Right atrium auricular region (tissue), 2 donors: Measurements from ENCODE around the gene HOXD8. TPM values are rescaled to one million over a fixed set of nuclear protein-coding genes. Genes with fewer than 3 reads are reported as not detected.
A peak's percentile ranks its signal among the peaks of the same experiment; 100 is the strongest.

Experiments
- DNase-seq: peaks from one replicate; pipeline ENCODE4 v3.0.0-alpha.2; 2019; ENCODE audit warnings: low spot score
- H3K27ac ChIP-seq, 2 donors: fragments of 200-600 bp; sonication (generic); 1 replicate in 1 of 2; 2 replicates in 1 of 2; pipeline ENCODE4 v1.5.1; 2016 to 2019
- H3K27me3 ChIP-seq, 2 donors: fragments of 200-600 bp; sonication (generic); one replicate each; pipeline versions ENCODE4 v1.5.1 to v1.6.0; 2017 to 2019
- H3K36me3 ChIP-seq: fragments of 200-600 bp; sonication (generic); one replicate; pipeline ENCODE4 v1.5.1; 2016
- H3K4me1 ChIP-seq, 2 donors: fragments of 200-600 bp; sonication (generic); one replicate each; pipeline versions ENCODE4 v1.5.1 to v1.6.0; 2017 to 2019
- H3K4me3 ChIP-seq, 2 donors: fragments of 200-600 bp; sonication (generic); 1 replicate in 1 of 2; 2 replicates in 1 of 2; pipeline ENCODE4 v1.5.1; 2017 to 2019; ENCODE audit warnings: mild to moderate bottlenecking in 1 of 2, moderate library complexity in 1 of 2
- H3K9me3 ChIP-seq, 2 donors: fragments of 200-600 bp; sonication (generic); one replicate each; pipeline ENCODE4 v1.5.1; 2019
- CTCF ChIP-seq, 2 donors: fragments of 200-600 bp; sonication (generic); IDR thresholded peaks; one replicate each; pipeline ENCODE4 v1.5.1; 2019; ENCODE audit warnings: antibody characterized with exemption in 2 of 2
- total RNA-seq, 2 donors: library from RNA; depleted of rRNA; stranded (reverse); fragments of >200 nt; gene quantifications; one replicate each; pipeline ENCODE4 v1.1.0, GENCODE V29; 2016

Gene HOXD8
- total RNA-seq, 2 donors from 2014 or later: 0.55 to 1.1 TPM

- H3K4me1 ChIP-seq: peaks cover 0 to 19% of the 10 kb centered on the region in 2 donors
- H3K27ac ChIP-seq: no peak overlapping the region
- TF ChIP-seq CTCF (IDR thresholded peaks at IDR 0.05): no peak
- peaks cover 0 to 4% of the 10 kb centered on the region in 2 donors for H3K9me3 ChIP-seq
- no peaks in the 10 kb centered on the region for H3K36me3 ChIP-seq
- peaks cover 64 to 82% of the 10 kb centered on the region in 2 donors for H3K27me3 ChIP-seq
- DNase-seq: no peak
- H3K4me3 ChIP-seq: peak overlapping the region; percentile 29 to 52
Measured at GRCh38 chr2:176122052-176122682, 7.3 kb upstream of the HOXD8 start.

- H3K27ac ChIP-seq: no peak within 1 kb of the TSS
- H3K4me3 ChIP-seq: peak within 1 kb of the TSS; percentile 29 to 52
- peaks cover 58 to 77% of the 10 kb centered on the region in 2 donors for H3K27me3 ChIP-seq
- TF ChIP-seq CTCF (IDR thresholded peaks at IDR 0.05): no peak
- H3K9me3 ChIP-seq: peaks cover 0 to 4% of the 10 kb centered on the region in 2 donors
- DNase-seq: no peak
- no peaks in the 10 kb centered on the region for H3K36me3 ChIP-seq
- peaks cover 0 to 19% of the 10 kb centered on the region in 2 donors for H3K4me1 ChIP-seq
Measured at GRCh38 chr2:176122683-176123410, 6.7 kb upstream of the HOXD8 start, which contains the start of gene HOXD9. Gene HOXD9, plus strand, starts transcription at chr2:176122719. Its CDS starts 50 bp downstream, at chr2:176122769.

- H3K27me3 ChIP-seq: peaks cover 58 to 77% of the 10 kb centered on the region in 2 donors
- no peak for DNase-seq
- H3K4me1 ChIP-seq: peaks cover 0 to 22% of the 10 kb centered on the region in 2 donors
- no peak overlapping the region for H3K27ac ChIP-seq
- H3K4me3 ChIP-seq: peak overlapping the region; percentile 29 to 52
- peaks cover 0 to 3% of the 10 kb centered on the region in 2 donors for H3K9me3 ChIP-seq
- no peak for TF ChIP-seq CTCF (IDR thresholded peaks at IDR 0.05)
- no peaks in the 10 kb centered on the region for H3K36me3 ChIP-seq
Measured at GRCh38 chr2:176123411-176124109, 5.9 kb upstream of the HOXD8 start.

- DNase-seq: no peak
- Histone ChIP-seq H3K9me3 (no peaks in the 10 kb centered on the region), H3K4me3 (no peak overlapping the region), H3K27ac (no peak overlapping the region), H3K36me3 (no peaks in the 10 kb centered on the region), H3K4me1 (peaks cover 0 to 30% of the 10 kb centered on the region in 2 donors), H3K27me3 (peaks cover 55 to 77% of the 10 kb centered on the region in 2 donors)
- TF ChIP-seq CTCF (IDR thresholded peaks at IDR 0.05): no peak
Measured at GRCh38 chr2:176124110-176124946, 5.2 kb upstream of the HOXD8 start.
